ENCODE results near the gene MCF2L2. TPM values are rescaled to one million over a fixed set of nuclear protein-coding genes. Genes with fewer than 3 reads are reported as not detected.
A peak's percentile ranks its signal among the peaks of the same experiment; 100 is the strongest.

The MCF2L2 gene
- polyA plus RNA-seq, 1 donor = 2.4 TPM

DNA sequence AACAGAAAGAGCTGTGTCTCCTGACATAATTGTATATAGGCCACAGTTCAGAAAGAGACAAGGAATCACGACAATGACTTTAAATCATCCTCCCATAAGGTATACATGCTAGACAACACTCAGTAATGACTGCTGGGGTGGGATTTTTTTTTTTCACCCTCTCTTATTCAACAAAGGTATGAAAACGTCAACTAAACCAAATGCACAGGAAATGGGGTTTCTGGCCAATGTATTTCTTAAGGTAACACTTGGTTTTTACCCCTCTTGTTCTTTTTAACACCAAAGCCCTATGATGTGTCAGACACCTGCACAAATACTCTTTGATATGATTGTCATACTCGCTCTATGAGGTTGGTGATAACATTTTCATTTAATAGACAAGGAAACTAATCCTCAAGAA is 78.3 kb downstream of the MCF2L2 start:
- no peaks in the 10 kb centered on the region for H3K9me3 ChIP-seq (ENCODE audit: control insufficient read depth, low read depth, low read length)
- no peak overlapping the region for H3K4me3 ChIP-seq (ENCODE audit: low read length)
- 100% methylated on average over 2 of the region's 3 CpGs for WGBS (ENCODE audit: insufficient coverage, low lambda C conversion rate)
- peak in 1 of 2 donors; percentile 9 for DNase-seq
- H3K36me3 ChIP-seq (ENCODE audit: control insufficient read depth, insufficient read depth, low read length) = no peaks in the 10 kb centered on the region
- no peaks in the 10 kb centered on the region for H3K27me3 ChIP-seq (ENCODE audit: control insufficient read depth, insufficient read depth, low read length)
- no peaks in the 10 kb centered on the region for H3K4me1 ChIP-seq (ENCODE audit: control insufficient read depth, insufficient read depth, low read length)
- no peak overlapping the region for H3K27ac ChIP-seq (ENCODE audit: low read length)

DNA sequence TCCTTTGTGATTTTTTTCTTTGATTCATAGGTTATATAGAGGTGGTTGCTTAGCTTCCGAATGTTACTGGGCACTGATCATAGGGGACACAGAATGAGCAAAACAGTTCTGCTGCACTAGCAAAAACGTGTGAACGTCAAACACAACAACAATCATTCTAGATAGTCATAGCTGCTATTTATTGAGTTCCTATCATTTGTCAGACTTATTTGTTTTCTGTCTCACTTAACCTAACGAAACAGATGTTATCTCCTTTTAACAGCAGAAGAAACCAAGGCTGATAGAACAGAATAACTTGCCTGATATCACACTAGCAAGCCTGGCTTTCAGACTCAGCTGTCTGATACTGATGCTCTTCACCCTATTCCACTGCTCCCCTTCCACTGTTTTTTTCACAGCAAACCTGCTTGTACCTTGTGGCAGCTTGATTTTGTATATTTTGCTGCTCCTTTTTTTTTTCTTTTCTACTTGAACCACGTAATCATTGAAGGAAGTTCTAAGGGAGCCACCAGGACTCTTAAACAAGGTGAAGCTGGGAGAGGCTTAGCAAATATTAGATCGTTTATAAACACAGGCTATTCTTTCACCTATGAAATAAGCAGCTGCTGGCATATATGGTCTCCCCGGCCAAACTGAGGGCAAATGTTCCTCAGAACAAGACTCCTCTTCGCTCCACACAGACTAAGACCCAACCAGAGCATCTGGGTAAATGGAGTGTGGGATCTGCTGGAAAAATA is 78.8 kb downstream of the MCF2L2 start:
- no peak overlapping the region for H3K4me3 ChIP-seq (ENCODE audit: low read length)
- no peaks in the 10 kb centered on the region for H3K27me3 ChIP-seq (ENCODE audit: control insufficient read depth, insufficient read depth, low read length)
- no peaks in the 10 kb centered on the region for H3K9me3 ChIP-seq (ENCODE audit: control insufficient read depth, low read depth, low read length)
- WGBS (ENCODE audit: insufficient coverage, low lambda C conversion rate) = 40% methylated on average over 1 of the region's 8 CpGs
- H3K36me3 ChIP-seq (ENCODE audit: control insufficient read depth, insufficient read depth, low read length) = no peaks in the 10 kb centered on the region
- no peak overlapping the region for H3K27ac ChIP-seq (ENCODE audit: low read length)
- H3K4me1 ChIP-seq (ENCODE audit: control insufficient read depth, insufficient read depth, low read length) = no peaks in the 10 kb centered on the region
- peak in 1 of 2 donors; percentile 30 for DNase-seq

DNA sequence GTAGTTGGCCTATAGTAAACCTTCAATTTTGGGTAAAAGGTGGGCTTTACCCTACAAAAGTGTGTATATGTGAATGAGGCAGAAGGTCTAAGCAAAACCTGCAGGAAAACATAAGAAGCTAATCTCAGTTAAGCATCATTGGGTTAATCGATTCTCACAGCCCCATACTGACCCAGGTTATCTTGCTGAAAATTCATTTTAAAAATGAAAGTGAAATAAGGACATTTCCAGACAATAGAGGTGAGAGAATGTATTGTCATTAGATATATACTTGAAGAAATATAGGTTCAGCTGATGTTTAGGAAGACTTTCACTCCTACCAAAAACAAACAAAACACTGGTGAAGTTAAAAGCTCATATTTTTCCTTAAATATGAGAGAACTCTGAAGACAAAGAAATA is 85.6 kb downstream of the MCF2L2 start:
- no peaks in the 10 kb centered on the region for H3K4me1 ChIP-seq (ENCODE audit: control insufficient read depth, insufficient read depth, low read length)
- H3K4me3 ChIP-seq (ENCODE audit: low read length) = no peak overlapping the region
- H3K27me3 ChIP-seq (ENCODE audit: control insufficient read depth, insufficient read depth, low read length) = no peaks in the 10 kb centered on the region
- WGBS (ENCODE audit: insufficient coverage, low lambda C conversion rate) = 83% methylated on average over 1 of the region's 1 CpG
- no peaks in the 10 kb centered on the region for H3K36me3 ChIP-seq (ENCODE audit: control insufficient read depth, insufficient read depth, low read length)
- no peak overlapping the region for H3K27ac ChIP-seq (ENCODE audit: low read length)
- H3K9me3 ChIP-seq (ENCODE audit: control insufficient read depth, low read depth, low read length) = no peaks in the 10 kb centered on the region
- no peak for DNase-seq

DNA sequence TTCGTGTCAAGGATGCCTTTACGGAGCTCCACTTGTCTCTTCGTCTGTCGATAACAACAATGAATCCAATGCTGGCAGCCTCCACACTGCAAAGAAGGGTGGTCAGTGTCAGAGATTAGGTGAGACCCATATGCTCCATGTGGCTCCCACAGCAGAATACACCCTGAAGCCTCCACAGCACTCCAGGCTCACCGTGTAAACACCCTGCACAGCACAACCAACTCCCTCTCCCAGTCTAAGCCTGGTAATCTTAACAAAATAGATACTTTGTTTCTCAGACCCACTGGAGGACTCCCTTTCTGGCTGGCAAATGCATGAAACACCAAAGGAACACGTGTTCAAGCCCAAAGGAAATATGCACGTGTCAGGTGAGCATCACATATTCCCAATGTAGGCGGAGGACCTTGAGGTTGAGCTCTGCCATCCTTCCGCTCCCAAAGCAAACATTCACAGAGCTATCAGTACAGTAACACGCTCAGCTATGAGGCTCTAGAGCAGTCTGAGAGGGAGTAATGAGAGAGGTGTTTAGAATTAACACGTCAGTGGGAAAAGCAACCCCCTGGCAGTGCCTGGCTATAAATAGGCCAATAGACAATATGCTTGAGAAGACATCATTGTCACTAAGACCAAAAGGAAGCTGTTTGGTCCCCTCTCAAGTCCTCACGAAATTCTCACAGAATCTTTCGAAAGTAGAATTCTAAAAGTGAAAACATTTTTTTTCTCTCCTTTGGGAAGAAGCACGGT is 86.7 kb downstream of the MCF2L2 start:
- Histone ChIP-seq H3K9me3 (ENCODE audit: control insufficient read depth, low read depth, low read length) (no peaks in the 10 kb centered on the region), H3K4me1 (ENCODE audit: control insufficient read depth, insufficient read depth, low read length) (no peaks in the 10 kb centered on the region), H3K27ac (ENCODE audit: low read length) (no peak overlapping the region), H3K4me3 (ENCODE audit: low read length) (no peak overlapping the region), H3K27me3 (ENCODE audit: control insufficient read depth, insufficient read depth, low read length) (no peaks in the 10 kb centered on the region), H3K36me3 (ENCODE audit: control insufficient read depth, insufficient read depth, low read length) (no peaks in the 10 kb centered on the region)
- no peak for DNase-seq
- 91% methylated on average over 5 of the region's 14 CpGs for WGBS (ENCODE audit: insufficient coverage, low lambda C conversion rate)

DNA sequence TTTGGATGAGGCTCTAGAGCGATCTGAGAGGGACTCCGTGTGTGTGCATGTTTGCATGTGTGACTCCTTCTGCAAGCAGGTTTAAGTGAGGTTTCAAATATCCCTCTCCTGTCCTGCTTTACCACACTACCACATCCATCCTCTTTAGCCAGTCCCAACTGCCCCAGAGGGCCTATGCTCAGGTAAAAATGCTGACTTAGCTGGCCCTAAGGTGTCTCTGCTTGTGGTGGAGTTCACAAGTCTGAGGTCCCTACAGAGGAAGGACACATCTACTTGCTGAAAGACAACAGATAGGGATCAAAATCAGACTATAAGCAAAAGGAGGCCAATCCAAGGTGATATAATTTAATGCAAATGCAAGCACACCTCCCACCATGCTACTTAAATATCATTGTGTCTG is 88.2 kb downstream of the MCF2L2 start:
- no peak overlapping the region for H3K4me3 ChIP-seq (ENCODE audit: low read length)
- H3K9me3 ChIP-seq (ENCODE audit: control insufficient read depth, low read depth, low read length) = no peaks in the 10 kb centered on the region
- H3K4me1 ChIP-seq (ENCODE audit: control insufficient read depth, insufficient read depth, low read length) = no peaks in the 10 kb centered on the region
- no peaks in the 10 kb centered on the region for H3K27me3 ChIP-seq (ENCODE audit: control insufficient read depth, insufficient read depth, low read length)
- H3K36me3 ChIP-seq (ENCODE audit: control insufficient read depth, insufficient read depth, low read length) = no peaks in the 10 kb centered on the region
- no peak overlapping the region for H3K27ac ChIP-seq (ENCODE audit: low read length)
- WGBS (ENCODE audit: insufficient coverage, low lambda C conversion rate) = no CpG with 5 or more reads among the region's 2 CpGs
- no peak for DNase-seq

DNA sequence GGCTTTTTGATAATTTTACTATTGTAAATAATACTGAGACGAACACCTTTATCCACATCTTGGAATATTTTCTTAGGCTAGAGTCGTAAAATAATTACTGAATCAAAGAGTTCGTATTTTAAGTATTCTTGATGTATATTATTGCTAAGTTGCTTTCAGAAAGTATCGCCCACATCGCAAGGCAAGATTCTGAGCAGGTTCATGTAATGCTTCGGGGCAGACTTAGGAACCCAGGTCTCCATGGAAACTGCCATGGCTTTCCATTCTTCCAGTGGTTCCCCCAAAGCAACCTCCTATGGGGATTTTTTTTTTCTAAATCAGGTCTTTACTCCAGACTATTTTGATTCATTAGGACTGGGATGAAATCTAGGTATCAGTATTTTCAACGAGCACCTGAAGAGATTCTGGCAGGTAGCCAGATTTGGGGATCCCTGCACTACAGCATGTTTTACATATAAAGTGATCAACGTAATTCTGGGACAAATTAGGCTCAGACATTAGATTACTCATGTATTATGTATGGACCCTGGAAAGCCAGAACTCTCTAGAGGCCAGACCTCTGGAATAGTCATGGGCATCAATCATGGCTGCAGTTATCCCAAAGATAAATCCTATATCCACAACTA is 88.8 kb downstream of the MCF2L2 start:
- no peak overlapping the region for H3K27ac ChIP-seq (ENCODE audit: low read length)
- WGBS (ENCODE audit: insufficient coverage, low lambda C conversion rate) = 95% methylated on average over 5 of the region's 8 CpGs
- no peaks in the 10 kb centered on the region for H3K36me3 ChIP-seq (ENCODE audit: control insufficient read depth, insufficient read depth, low read length)
- DNase-seq = no peak
- no peaks in the 10 kb centered on the region for H3K4me1 ChIP-seq (ENCODE audit: control insufficient read depth, insufficient read depth, low read length)
- H3K9me3 ChIP-seq (ENCODE audit: control insufficient read depth, low read depth, low read length) = no peaks in the 10 kb centered on the region
- H3K4me3 ChIP-seq (ENCODE audit: low read length) = no peak overlapping the region
- H3K27me3 ChIP-seq (ENCODE audit: control insufficient read depth, insufficient read depth, low read length) = no peaks in the 10 kb centered on the region

DNA sequence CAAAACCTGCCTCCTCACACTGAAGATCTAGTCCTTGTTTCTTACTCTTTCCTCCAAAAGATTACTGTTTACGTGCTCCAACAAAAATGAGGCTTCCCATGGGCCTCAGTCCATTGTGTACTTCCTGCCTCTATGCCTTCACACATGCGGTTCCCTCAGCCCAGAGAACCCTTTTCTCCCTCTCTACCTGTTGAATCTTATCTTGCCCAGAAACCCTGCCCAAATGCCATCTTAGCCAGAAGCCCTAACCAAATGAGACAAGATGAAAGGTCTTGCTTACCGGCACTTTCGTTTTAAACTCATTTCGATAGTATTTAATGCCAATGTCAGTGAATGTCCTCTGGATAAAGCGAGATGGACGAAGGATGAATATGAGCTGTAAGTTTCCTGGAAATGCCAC is 89.9 kb downstream of the MCF2L2 start:
- Histone ChIP-seq H3K27ac (ENCODE audit: low read length) (no peak overlapping the region), H3K36me3 (ENCODE audit: control insufficient read depth, insufficient read depth, low read length) (no peaks in the 10 kb centered on the region), H3K9me3 (ENCODE audit: control insufficient read depth, low read depth, low read length) (no peaks in the 10 kb centered on the region), H3K4me3 (ENCODE audit: low read length) (no peak overlapping the region), H3K27me3 (ENCODE audit: control insufficient read depth, insufficient read depth, low read length) (no peaks in the 10 kb centered on the region), H3K4me1 (ENCODE audit: control insufficient read depth, insufficient read depth, low read length) (no peaks in the 10 kb centered on the region)
- no peak for DNase-seq
- 89% methylated on average over 4 of the region's 7 CpGs for WGBS (ENCODE audit: insufficient coverage, low lambda C conversion rate)

DNA sequence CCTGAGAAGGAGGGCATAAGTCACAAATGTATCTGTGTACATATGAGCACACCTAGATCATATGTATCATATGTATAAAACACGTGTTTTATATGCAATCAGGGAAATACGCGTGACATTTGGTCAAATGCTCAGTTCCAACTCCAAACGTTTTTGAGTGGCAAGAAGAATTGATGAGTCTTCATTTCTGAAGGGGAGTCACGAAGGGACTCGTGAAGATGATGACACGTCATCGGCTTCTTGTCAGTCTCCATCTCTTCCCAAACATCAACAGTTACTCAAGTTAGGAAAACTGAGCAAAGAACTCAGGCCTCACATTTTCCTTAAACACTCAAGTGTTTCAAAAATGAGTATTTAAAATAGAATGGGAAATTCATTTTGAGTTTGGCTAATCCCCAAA is 95.9 kb downstream of the MCF2L2 start:
- no peaks in the 10 kb centered on the region for H3K27me3 ChIP-seq (ENCODE audit: control insufficient read depth, insufficient read depth, low read length)
- WGBS (ENCODE audit: insufficient coverage, low lambda C conversion rate) = 67% methylated on average over 3 of the region's 8 CpGs
- H3K27ac ChIP-seq (ENCODE audit: low read length) = no peak overlapping the region
- H3K4me3 ChIP-seq (ENCODE audit: low read length) = no peak overlapping the region
- DNase-seq = no peak
- H3K4me1 ChIP-seq (ENCODE audit: control insufficient read depth, insufficient read depth, low read length) = no peaks in the 10 kb centered on the region
- H3K36me3 ChIP-seq (ENCODE audit: control insufficient read depth, insufficient read depth, low read length) = no peaks in the 10 kb centered on the region
- H3K9me3 ChIP-seq (ENCODE audit: control insufficient read depth, low read depth, low read length) = no peaks in the 10 kb centered on the region

DNA sequence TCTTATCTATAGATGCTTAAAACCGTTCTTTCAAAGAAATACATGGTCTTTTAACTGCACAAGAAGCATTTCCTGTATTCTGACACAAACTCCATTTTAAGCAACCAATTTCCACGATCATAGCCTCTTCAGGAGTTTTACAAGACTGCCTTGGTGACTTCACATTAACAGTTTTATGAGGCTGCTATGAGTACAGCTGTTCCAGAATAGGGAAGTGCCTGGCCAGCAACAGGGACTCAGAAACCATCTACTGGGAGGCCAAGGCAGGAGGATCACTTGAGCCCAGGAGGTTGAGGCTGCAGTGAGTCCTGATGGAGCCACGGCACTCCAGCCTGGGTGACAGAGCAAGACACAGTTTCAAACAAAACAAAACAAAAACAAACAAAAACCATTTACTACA is 96.9 kb downstream of the MCF2L2 start:
- H3K27ac ChIP-seq (ENCODE audit: low read length) = no peak overlapping the region
- no peaks in the 10 kb centered on the region for H3K9me3 ChIP-seq (ENCODE audit: control insufficient read depth, low read depth, low read length)
- H3K4me3 ChIP-seq (ENCODE audit: low read length) = no peak overlapping the region
- H3K36me3 ChIP-seq (ENCODE audit: control insufficient read depth, insufficient read depth, low read length) = no peaks in the 10 kb centered on the region
- no peaks in the 10 kb centered on the region for H3K27me3 ChIP-seq (ENCODE audit: control insufficient read depth, insufficient read depth, low read length)
- no peaks in the 10 kb centered on the region for H3K4me1 ChIP-seq (ENCODE audit: control insufficient read depth, insufficient read depth, low read length)
- WGBS (ENCODE audit: insufficient coverage, low lambda C conversion rate) = 80% methylated on average over 1 of the region's 3 CpGs
- no peak for DNase-seq

DNA sequence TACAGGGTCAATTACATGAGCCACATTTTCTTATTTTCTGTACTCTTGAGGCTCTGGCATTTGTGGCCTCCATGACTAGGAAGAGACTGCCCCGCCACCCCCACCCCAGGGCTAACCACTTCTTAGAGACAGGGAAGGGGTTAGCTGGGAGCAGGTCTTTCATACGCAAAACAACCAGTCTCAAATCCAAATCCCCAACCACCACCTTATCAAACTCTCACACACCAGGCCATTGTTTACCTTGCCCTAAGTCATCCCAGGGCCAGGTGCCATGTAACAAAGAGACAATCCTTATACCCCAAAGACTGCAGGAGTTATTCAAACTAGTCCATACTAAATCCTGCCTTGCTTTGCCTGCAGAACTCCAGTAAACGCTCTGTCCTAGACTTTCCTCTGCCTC is 97.5 kb downstream of the MCF2L2 start:
- H3K27ac ChIP-seq (ENCODE audit: low read length) = no peak overlapping the region
- H3K4me1 ChIP-seq (ENCODE audit: control insufficient read depth, insufficient read depth, low read length) = no peaks in the 10 kb centered on the region
- no CpG with 5 or more reads among the region's 3 CpGs for WGBS (ENCODE audit: insufficient coverage, low lambda C conversion rate)
- no peak overlapping the region for H3K4me3 ChIP-seq (ENCODE audit: low read length)
- no peaks in the 10 kb centered on the region for H3K36me3 ChIP-seq (ENCODE audit: control insufficient read depth, insufficient read depth, low read length)
- H3K9me3 ChIP-seq (ENCODE audit: control insufficient read depth, low read depth, low read length) = no peaks in the 10 kb centered on the region
- no peaks in the 10 kb centered on the region for H3K27me3 ChIP-seq (ENCODE audit: control insufficient read depth, insufficient read depth, low read length)
- DNase-seq = no peak
